ENCODE data around the gene FHIT.

GRCh38 chr3:60322298-60322856 is 928.9 kb downstream of the FHIT start:
- TF ChIP-seq CTCF (IDR thresholded peaks at IDR 0.05; ENCODE audit: insufficient read depth, low read length, poor library complexity, severe bottlenecking) = no peak
- TF ChIP-seq EZH2phosphoT487 (conservative IDR thresholded peaks at IDR 0.05; ENCODE audit: low read length) = no peak
